ENCODE results near the gene STIP1. TPM values are rescaled to one million over a fixed set of nuclear protein-coding genes. Genes with fewer than 3 reads are reported as not detected.

Gene STIP1
- total RNA-seq, 1 experiment from 2014 or later = 557 TPM

DNA sequence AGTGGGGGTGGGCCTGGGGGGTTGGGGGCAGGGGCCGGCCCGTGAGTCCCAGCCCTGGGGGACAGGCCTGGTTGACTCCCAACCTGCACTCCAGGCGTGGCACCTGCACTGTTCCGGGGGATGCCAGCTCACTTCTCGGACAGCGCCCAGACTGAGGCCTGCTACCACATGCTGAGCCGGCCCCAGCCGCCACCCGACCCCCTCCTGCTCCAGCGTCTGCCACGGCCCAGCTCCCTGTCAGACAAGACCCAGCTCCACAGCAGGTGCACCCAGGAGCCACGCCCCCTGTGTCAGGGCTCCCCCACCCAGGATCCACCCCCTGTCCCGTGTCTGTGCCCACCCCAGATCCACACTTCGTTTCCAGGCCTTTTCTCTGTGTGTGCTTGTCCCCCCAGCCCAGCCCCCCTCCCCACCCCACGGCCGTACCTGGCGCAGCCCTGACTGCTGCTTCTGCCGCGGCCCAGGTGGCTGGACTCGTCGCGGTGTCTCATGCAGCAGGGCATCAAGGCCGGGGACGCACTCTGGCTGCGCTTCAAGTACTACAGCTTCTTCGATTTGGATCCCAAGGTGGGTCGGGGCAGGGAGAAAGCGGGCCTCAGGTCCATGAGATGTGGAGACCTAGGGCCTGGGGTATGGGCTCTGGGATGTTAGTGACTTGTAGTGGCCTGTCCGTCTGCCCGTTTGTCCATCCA is 25.4 kb downstream of the STIP1 start:
- no peak overlapping the region for H3K27ac ChIP-seq (ENCODE audit: low read length)
- no peaks in the 10 kb centered on the region for H3K9me2 ChIP-seq (replicated peaks; ENCODE audit: low read length)
- no peaks in the 10 kb centered on the region for H3K4me1 ChIP-seq (ENCODE audit: insufficient read depth, low read length)
- ChIA-PET CTCF (interaction anchor here (0.6 kb wide), 1 partner anchor 144 kb away, joined by 4 read pairs; no protein-coding TSS in a partner anchor), POLR2A (ENCODE audit: unreplicated experiment) (no interaction called here)
- H3K9ac ChIP-seq (ENCODE audit: low read length) = no peak overlapping the region
- H4K20me1 ChIP-seq (ENCODE audit: low read length) = no peaks in the 10 kb centered on the region
- DNase-seq (no peak), ATAC-seq (no peak)
- TF ChIP-seq EZH2phosphoT487 (IDR thresholded peaks at IDR 0.05; ENCODE audit: borderline replicate concordance, low read length) (no peak), EZH2 (IDR thresholded peaks at IDR 0.05; ENCODE audit: low read length, unreplicated experiment) (no peak)
- TF ChIP-seq, protein P1, sequence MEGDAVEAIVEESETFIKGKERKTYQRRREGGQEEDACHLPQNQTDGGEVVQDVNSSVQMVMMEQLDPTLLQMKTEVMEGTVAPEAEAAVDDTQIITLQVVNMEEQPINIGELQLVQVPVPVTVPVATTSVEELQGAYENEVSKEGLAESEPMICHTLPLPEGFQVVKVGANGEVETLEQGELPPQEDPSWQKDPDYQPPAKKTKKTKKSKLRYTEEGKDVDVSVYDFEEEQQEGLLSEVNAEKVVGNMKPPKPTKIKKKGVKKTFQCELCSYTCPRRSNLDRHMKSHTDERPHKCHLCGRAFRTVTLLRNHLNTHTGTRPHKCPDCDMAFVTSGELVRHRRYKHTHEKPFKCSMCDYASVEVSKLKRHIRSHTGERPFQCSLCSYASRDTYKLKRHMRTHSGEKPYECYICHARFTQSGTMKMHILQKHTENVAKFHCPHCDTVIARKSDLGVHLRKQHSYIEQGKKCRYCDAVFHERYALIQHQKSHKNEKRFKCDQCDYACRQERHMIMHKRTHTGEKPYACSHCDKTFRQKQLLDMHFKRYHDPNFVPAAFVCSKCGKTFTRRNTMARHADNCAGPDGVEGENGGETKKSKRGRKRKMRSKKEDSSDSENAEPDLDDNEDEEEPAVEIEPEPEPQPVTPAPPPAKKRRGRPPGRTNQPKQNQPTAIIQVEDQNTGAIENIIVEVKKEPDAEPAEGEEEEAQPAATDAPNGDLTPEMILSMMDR (conservative IDR thresholded peaks at IDR 0.05; ENCODE audit: low read depth, low read length) = no peak
- peaks cover 8% of the 10 kb centered on the region; the same call in 1 of the 2 replicates for H3K36me3 ChIP-seq (ENCODE audit: low read depth, low read length)
- no peak overlapping the region for H3K4me3 ChIP-seq (ENCODE audit: low read length)
- no peak overlapping the region for H2AFZ ChIP-seq (ENCODE audit: low read length)
- H3K4me2 ChIP-seq (ENCODE audit: low read length) = no peak overlapping the region
- no peaks in the 10 kb centered on the region for H3K9me3 ChIP-seq (ENCODE audit: low read length)
- no peaks in the 10 kb centered on the region for H3K79me2 ChIP-seq (ENCODE audit: low read length)
- no peaks in the 10 kb centered on the region for H3K27me3 ChIP-seq (ENCODE audit: low read length)
- intact Hi-C loops (cut with micrococcal nuclease) = no loop called here
- no TSS peak for BruUV-seq (replicated peaks)
- peaks cover 2% of the 10 kb centered on the region for H3F3A ChIP-seq (ENCODE audit: low read length, unreplicated experiment)

DNA sequence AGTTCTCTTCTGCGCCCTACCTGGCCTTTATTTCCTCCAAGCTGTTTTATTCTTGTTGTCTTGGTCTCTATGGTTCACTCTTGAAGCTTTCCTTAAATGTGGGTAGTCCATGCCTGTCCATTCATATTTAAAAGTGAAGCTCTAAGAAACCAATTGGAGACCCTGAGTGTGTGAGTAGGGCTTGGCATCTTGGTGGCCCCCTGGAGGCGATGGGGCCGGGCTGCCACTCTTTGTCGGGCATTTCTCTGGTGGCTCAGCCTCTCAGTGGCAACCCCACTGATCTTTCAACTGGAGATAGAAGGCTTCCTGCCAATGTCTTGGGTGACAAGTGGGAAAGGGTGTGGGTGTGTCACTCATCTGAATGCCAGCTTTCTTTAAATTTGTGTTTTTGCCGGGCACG is 30.9 kb downstream of the STIP1 start:
- Histone ChIP-seq H3K36me3 (ENCODE audit: low read depth, low read length) (no peaks in the 10 kb centered on the region), H3F3A (ENCODE audit: low read length, unreplicated experiment) (peaks cover 2% of the 10 kb centered on the region), H2AFZ (ENCODE audit: low read length) (no peak overlapping the region), H3K27me3 (ENCODE audit: low read length) (no peaks in the 10 kb centered on the region), H3K9me3 (ENCODE audit: low read length) (no peaks in the 10 kb centered on the region), H4K20me1 (ENCODE audit: low read length) (no peaks in the 10 kb centered on the region), H3K4me1 (ENCODE audit: insufficient read depth, low read length) (no peaks in the 10 kb centered on the region), H3K27ac (ENCODE audit: low read length) (no peak overlapping the region), H3K9me2 (replicated peaks; ENCODE audit: low read length) (no peaks in the 10 kb centered on the region), H3K4me2 (ENCODE audit: low read length) (no peak overlapping the region), H3K9ac (ENCODE audit: low read length) (no peak overlapping the region), H3K4me3 (ENCODE audit: low read length) (no peak overlapping the region), H3K79me2 (ENCODE audit: low read length) (no peaks in the 10 kb centered on the region)
- intact Hi-C loops (cut with micrococcal nuclease) = no loop called here
- no peak for DNase-seq
- ChIA-PET POLR2A (ENCODE audit: unreplicated experiment) (no interaction called here), CTCF (no interaction called here)
- no TSS peak for BruUV-seq (replicated peaks)
- no peak for TF ChIP-seq EZH2 (IDR thresholded peaks at IDR 0.05; ENCODE audit: low read length, unreplicated experiment)
- no peak for TF ChIP-seq EZH2phosphoT487 (IDR thresholded peaks at IDR 0.05; ENCODE audit: borderline replicate concordance, low read length)
- TF ChIP-seq, protein P1 (conservative IDR thresholded peaks at IDR 0.05; ENCODE audit: low read depth, low read length) = peak; percentile 26; the same call in 1 of the 2 replicates
- no peak for ATAC-seq

DNA sequence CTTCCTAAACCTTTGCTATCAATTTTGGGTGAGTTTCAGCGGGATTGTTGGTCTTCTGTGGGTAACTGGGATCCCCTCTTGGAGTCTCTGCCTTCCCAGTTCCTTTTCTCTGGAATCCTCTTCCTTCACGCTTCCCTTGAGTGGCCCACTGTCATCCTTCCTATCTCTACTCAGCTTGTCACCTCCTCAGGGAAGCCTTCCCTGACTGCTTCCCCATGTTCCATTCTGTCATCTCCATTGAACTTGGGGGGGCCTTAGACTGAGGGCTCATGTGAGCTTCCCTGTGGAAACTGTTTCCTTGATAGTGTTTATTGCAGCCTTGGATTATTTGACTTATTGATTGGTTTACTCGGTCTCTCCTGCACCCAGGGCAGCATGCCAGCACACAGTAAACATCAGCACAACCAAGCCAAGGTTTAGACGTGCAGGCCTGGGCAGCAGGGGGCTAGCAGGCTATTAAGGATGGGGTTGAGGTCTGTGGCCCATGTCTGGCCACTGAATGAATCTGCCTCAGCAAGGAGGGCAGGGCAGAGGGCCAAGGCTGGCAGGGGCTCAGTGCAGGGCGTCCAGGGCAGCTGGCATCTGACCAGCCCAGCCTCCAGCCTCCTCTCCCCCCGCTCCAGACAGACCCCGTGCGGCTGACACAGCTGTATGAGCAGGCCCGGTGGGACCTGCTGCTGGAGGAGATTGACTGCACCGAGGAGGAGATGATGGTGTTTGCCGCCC is 32.8 kb downstream of the STIP1 start:
- intact Hi-C loops (cut with micrococcal nuclease) = no loop called here
- CTCF ChIA-PET = no interaction called here
- Histone ChIP-seq H3K9ac (ENCODE audit: low read length) (no peak overlapping the region), H3K4me1 (ENCODE audit: insufficient read depth, low read length) (peaks cover under 1% of the 10 kb centered on the region; the same call in 1 of the 2 replicates), H3K79me2 (ENCODE audit: low read length) (no peaks in the 10 kb centered on the region), H3K9me3 (ENCODE audit: low read length) (no peaks in the 10 kb centered on the region), H4K20me1 (ENCODE audit: low read length) (no peaks in the 10 kb centered on the region), H3K36me3 (ENCODE audit: low read depth, low read length) (0 out of 2 replicates have a peak, but pooled peaks cover 3% of the 10 kb centered on the region), H3K9me2 (replicated peaks; ENCODE audit: low read length) (no peaks in the 10 kb centered on the region), H2AFZ (ENCODE audit: low read length) (no peak overlapping the region), H3F3A (ENCODE audit: low read length, unreplicated experiment) (peaks cover 2% of the 10 kb centered on the region), H3K27ac (ENCODE audit: low read length) (no peak overlapping the region), H3K4me3 (ENCODE audit: low read length) (no peak overlapping the region), H3K27me3 (ENCODE audit: low read length) (no peaks in the 10 kb centered on the region), H3K4me2 (ENCODE audit: low read length) (no peak overlapping the region)
- TF ChIP-seq EZH2phosphoT487 (IDR thresholded peaks at IDR 0.05; ENCODE audit: borderline replicate concordance, low read length) (no peak), EZH2 (IDR thresholded peaks at IDR 0.05; ENCODE audit: low read length, unreplicated experiment) (no peak)
- TF ChIP-seq, protein P1 (conservative IDR thresholded peaks at IDR 0.05; ENCODE audit: low read depth, low read length) = no peak
- ATAC-seq (no peak), DNase-seq (no peak)
- BruUV-seq (replicated peaks) = no TSS peak
- POLR2A ChIA-PET (ENCODE audit: unreplicated experiment) = no interaction called here
